D721Med (cell line): ENCODE measurements around the gene SPIB.

ENCODE experiments used
- DNase-seq: peaks from one replicate; pipeline ENCODE4 v3.0.0; 2011; ENCODE audit warnings: low spot score; ENCODE audit not compliant: insufficient read length
- FAIRE-seq: peaks from 2 replicates; lab custom pipeline; 2011; peaks lifted over from hg19 to GRCh38; lab: Jason Lieb, UNC
- TF ChIP-seq, protein P1 (sequence below): IDR thresholded peaks from 2 replicates; pipeline ENCODE4 v1.5.1; 2012; ENCODE audit warnings: mild to moderate bottlenecking, control low read depth; ENCODE audit not compliant: insufficient read depth; ENCODE audit errors: missing control alignments

Gene SPIB

DNA sequence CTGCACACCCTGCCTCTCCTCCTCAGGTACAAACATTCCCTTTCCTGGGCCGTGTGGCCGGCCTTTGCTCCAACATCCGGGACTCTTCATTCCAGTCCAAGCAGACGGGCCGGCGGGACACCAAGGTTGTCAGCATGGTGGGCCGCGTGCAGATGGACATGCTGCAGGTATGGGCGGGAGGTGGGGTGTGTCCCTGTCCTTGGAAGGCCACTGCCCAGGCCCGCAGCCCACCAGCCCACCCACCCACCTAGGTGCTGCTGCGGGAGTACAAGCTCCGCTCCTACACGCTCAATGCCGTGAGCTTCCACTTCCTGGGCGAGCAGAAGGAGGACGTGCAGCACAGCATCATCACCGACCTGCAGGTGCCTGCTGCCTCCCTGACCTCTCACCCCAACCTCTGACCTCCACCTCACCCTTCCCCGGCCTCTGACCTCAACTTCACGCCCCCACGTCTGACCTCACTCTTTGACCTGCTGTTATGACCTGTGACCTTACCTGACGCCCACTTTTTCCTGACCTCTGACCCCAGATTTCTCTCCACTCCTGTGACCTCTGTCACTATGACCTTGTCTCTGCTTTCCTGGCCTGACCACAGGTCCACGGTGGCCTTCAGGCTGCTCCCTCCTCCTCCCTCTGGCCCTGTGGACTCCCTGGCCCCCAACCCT lies 12.4 kb upstream of the SPIB start:
- DNase-seq (no peak), FAIRE-seq (no peak)
- TF ChIP-seq, protein P1, sequence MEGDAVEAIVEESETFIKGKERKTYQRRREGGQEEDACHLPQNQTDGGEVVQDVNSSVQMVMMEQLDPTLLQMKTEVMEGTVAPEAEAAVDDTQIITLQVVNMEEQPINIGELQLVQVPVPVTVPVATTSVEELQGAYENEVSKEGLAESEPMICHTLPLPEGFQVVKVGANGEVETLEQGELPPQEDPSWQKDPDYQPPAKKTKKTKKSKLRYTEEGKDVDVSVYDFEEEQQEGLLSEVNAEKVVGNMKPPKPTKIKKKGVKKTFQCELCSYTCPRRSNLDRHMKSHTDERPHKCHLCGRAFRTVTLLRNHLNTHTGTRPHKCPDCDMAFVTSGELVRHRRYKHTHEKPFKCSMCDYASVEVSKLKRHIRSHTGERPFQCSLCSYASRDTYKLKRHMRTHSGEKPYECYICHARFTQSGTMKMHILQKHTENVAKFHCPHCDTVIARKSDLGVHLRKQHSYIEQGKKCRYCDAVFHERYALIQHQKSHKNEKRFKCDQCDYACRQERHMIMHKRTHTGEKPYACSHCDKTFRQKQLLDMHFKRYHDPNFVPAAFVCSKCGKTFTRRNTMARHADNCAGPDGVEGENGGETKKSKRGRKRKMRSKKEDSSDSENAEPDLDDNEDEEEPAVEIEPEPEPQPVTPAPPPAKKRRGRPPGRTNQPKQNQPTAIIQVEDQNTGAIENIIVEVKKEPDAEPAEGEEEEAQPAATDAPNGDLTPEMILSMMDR, result no peak

GRCh38 chr19:50406829-50407228 lies 11.9 kb upstream of the SPIB start:
- DNase-seq (no peak), FAIRE-seq (no peak)
- TF ChIP-seq, protein P1, result no peak

GRCh38 chr19:50409347-50409746 lies 9.4 kb upstream of the SPIB start:
- DNase-seq, result no peak
- TF ChIP-seq, protein P1, result no peak
- no peak for FAIRE-seq

GRCh38 chr19:50410109-50410508 lies 8.6 kb upstream of the SPIB start:
- DNase-seq (no peak), FAIRE-seq (no peak)
- TF ChIP-seq, protein P1, result no peak

GRCh38 chr19:50412419-50412818 lies 6.3 kb upstream of the SPIB start:
- FAIRE-seq, result no peak
- DNase-seq, result no peak
- TF ChIP-seq, protein P1, result no peak

DNA sequence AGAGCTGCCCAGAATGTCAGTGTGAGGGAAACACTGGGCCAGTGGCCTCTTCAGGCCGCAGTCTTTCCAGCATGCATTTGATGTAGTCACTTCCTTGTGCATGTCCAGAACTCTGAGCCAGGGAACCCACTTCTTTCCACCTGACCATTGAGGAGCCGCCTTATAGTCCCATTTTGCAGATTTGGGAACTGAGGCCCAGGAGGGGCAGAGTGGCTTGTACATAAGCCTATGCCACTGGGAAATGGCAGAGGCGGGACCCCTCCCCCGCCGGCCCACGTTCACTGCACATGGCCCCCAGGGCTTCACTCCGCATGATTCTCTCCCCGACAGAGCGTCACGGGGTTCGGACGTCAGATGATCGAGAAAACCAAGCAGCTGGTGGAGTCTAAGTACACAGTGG lies 5.6 kb upstream of the SPIB start:
- TF ChIP-seq, protein P1, result no peak
- FAIRE-seq, result no peak
- DNase-seq, result no peak

GRCh38 chr19:50413531-50413930 lies 5.2 kb upstream of the SPIB start:
- FAIRE-seq (no peak), DNase-seq (no peak)
- TF ChIP-seq, protein P1, result no peak
